ENCODE results near the gene GK2.

Gene GK2

GRCh38 chr4:79370026-79370425 lies 38.0 kb downstream of the GK2 start:
- TF ChIP-seq, protein P1, sequence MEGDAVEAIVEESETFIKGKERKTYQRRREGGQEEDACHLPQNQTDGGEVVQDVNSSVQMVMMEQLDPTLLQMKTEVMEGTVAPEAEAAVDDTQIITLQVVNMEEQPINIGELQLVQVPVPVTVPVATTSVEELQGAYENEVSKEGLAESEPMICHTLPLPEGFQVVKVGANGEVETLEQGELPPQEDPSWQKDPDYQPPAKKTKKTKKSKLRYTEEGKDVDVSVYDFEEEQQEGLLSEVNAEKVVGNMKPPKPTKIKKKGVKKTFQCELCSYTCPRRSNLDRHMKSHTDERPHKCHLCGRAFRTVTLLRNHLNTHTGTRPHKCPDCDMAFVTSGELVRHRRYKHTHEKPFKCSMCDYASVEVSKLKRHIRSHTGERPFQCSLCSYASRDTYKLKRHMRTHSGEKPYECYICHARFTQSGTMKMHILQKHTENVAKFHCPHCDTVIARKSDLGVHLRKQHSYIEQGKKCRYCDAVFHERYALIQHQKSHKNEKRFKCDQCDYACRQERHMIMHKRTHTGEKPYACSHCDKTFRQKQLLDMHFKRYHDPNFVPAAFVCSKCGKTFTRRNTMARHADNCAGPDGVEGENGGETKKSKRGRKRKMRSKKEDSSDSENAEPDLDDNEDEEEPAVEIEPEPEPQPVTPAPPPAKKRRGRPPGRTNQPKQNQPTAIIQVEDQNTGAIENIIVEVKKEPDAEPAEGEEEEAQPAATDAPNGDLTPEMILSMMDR (IDR thresholded peaks at IDR 0.05; ENCODE audit: control extremely low read depth, extremely low read depth, low read depth, missing control alignments): no peak
- POLR2A ChIA-PET: no interaction called here
- DNase-seq (ENCODE audit: extremely low spot score): no peak
- CTCF ChIA-PET: interaction anchor here (0.9 kb wide), 1 partner anchor 10 kb away, joined by 3 read pairs; no protein-coding TSS in a partner anchor

DNA sequence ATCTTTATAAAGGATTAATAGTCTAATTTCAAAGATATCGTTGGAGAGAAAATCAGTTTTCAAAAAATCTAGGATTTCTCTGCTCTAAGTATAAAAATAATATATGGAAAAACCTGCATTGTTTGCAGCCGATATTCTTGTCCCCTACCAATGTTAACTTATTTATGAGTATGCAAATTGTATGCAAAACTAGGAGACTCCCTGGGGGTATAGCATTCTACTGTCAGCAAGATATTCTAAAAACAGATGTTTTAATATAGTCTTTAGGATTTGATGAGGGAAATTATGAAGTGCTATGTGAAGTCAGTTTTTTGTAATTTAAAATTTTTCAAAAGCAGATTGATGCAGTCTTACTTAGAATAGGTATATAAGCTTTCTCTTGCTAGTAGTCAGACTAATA lies 40.9 kb downstream of the GK2 start:
- no peak for DNase-seq (ENCODE audit: extremely low spot score)
- TF ChIP-seq, protein P1 (IDR thresholded peaks at IDR 0.05; ENCODE audit: control extremely low read depth, extremely low read depth, low read depth, missing control alignments): no peak
- ChIA-PET POLR2A (no interaction called here), CTCF (no interaction called here)

DNA sequence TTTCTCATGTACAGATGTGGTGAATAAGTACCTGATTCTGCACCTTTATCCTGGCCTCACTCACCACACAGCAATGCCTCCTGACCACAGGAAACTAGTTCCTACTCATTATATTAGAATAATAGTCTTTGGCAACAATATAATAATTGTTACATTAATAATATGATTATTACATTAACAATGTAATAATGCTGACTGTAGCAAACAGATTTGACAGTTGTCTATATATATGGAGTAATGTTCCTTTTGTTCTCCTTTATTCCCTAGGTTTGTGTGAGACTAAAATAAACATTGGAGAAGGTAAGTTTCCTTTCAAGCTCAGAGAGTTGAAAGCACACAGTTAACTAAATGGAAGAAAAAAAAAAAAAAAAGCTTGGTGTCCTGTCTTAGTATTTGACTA lies 41.6 kb downstream of the GK2 start:
- no peak for DNase-seq (ENCODE audit: extremely low spot score)
- ChIA-PET CTCF (no interaction called here), POLR2A (no interaction called here)
- TF ChIP-seq, protein P1 (IDR thresholded peaks at IDR 0.05; ENCODE audit: control extremely low read depth, extremely low read depth, low read depth, missing control alignments): no peak

DNA sequence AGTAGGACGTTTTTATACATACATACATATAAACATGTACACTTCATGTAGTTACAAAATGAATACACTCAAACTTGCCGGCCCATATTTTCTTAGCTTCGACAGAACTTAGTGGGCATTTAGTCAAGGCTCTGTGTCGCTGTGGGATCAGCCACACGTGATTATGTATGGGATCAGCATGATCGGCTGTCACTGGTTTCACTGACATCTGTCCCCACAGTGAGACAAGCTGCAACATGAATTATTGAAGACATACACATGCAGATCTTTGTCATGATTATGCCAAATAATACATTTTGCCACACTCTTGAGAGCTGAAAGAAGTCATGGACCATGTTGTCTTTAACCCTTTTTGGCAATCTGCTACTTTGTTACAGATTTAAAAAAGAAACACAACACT lies 44.0 kb downstream of the GK2 start:
- DNase-seq (ENCODE audit: extremely low spot score): no peak
- ChIA-PET CTCF (interaction anchor here (1.5 kb wide), 1 partner anchor 17 kb away, joined by 3 read pairs; no protein-coding TSS in a partner anchor), POLR2A (no interaction called here)
- TF ChIP-seq, protein P1 (IDR thresholded peaks at IDR 0.05; ENCODE audit: control extremely low read depth, extremely low read depth, low read depth, missing control alignments): no peak

GRCh38 chr4:79362626-79363025 lies 45.4 kb downstream of the GK2 start:
- CTCF ChIA-PET: interaction anchor here (0.9 kb wide), 1 partner anchor 18 kb away, joined by 3 read pairs; no protein-coding TSS in a partner anchor
- POLR2A ChIA-PET: no interaction called here
- TF ChIP-seq, protein P1 (IDR thresholded peaks at IDR 0.05; ENCODE audit: control extremely low read depth, extremely low read depth, low read depth, missing control alignments): no peak
- no peak for DNase-seq (ENCODE audit: extremely low spot score)

DNA sequence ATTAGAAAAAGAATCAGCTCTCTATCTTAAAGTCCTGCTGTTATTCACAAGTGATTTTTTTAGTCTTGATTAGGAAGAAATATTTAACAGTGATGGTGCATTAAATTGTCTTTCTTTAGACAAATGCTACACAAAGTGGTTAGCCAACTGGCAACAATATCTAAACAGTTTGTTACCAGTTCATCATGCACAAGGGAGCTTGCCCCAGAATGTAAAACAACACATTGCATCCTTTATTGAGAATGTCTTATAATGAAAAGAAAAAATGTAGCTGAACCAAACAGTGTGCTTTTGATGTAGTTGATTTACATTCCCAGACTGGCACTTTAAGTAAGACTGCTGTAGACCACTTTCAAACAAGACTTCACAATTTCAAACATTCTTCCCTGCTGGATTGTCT lies 48.0 kb downstream of the GK2 start:
- TF ChIP-seq, protein P1 (IDR thresholded peaks at IDR 0.05; ENCODE audit: control extremely low read depth, extremely low read depth, low read depth, missing control alignments): no peak
- POLR2A ChIA-PET: no interaction called here
- CTCF ChIA-PET: interaction anchor here (0.9 kb wide), 1 partner anchor 10 kb away, joined by 3 read pairs; no protein-coding TSS in a partner anchor
- DNase-seq (ENCODE audit: extremely low spot score): no peak

- CTCF ChIA-PET: no interaction called here
- TF ChIP-seq, protein P1 (IDR thresholded peaks at IDR 0.05; ENCODE audit: control extremely low read depth, extremely low read depth, low read depth, missing control alignments): no peak
- POLR2A ChIA-PET: no interaction called here
- no peak for DNase-seq (ENCODE audit: extremely low spot score)
Observed at GRCh38 chr4:79358438-79358837, 49.6 kb downstream of the GK2 start.

Data from GM10248 (cell line).